ENCODE results near the gene ZMYND15.

DNA sequence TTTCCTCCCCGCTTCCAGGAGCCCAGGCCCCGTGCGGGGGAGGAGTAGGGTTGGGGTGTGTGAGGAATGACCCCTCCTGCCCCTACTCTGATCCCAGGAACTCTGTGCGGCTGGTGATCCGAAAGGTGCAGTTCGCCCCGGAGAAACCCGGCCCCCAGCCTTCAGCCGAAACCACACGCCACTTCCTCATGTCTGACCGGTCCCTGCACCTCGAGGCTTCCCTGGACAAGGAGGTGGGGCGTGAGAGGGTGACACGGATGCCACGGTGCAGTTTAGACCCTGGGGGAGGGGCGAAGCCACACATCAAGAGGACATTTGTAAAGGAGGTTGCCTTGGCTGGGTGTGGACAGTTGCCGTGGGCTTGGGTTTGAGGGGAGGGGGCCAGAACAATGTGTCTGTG is 21.8 kb upstream of the ZMYND15 start:
- TF ChIP-seq EZH2 (IDR thresholded peaks at IDR 0.05; ENCODE audit: insufficient read depth, poor library complexity, severe bottlenecking) (no peak), EZH2phosphoT487 (IDR thresholded peaks at IDR 0.05; ENCODE audit: insufficient read depth, low read depth) (no peak)

Data from GM23248 (cell line).